NCI-H1092 treated with DMSO at 0.1 percent for 48 hours (cell line): ENCODE measurements around the gene TRIM41.
"Not testable (repeated sequence)": the region's sequence is repeated elsewhere in the genome, so short reads cannot be mapped to it uniquely, and the experiment has no call there.

Experiments
- DNase-seq: peaks from one replicate; lab custom pipeline; 2025; lab: John Stamatoyannopoulos, UW

TRIM41 gene

GRCh38 chr5:181210148-181210547, 12.9 kb upstream of the TRIM41 start:
- not testable (repeated sequence) for DNase-seq

GRCh38 chr5:181210698-181211097, 12.4 kb upstream of the TRIM41 start:
- not testable (repeated sequence) for DNase-seq

GRCh38 chr5:181211208-181211607, 11.9 kb upstream of the TRIM41 start:
- no peak for DNase-seq

GRCh38 chr5:181212080-181212479, 11.0 kb upstream of the TRIM41 start:
- no peak for DNase-seq

GRCh38 chr5:181212934-181213333, 10.1 kb upstream of the TRIM41 start:
- no peak for DNase-seq

- not testable (repeated sequence) for DNase-seq
These were observed 8.8 kb upstream of the TRIM41 start for GRCh38 chr5:181214249-181214648.

GRCh38 chr5:181215997-181216989, 6.8 kb upstream of the TRIM41 start:
- DNase-seq = no peak

GRCh38 chr5:181217111-181217802, 5.8 kb upstream of the TRIM41 start:
- no peak for DNase-seq

GRCh38 chr5:181217803-181218062, 5.3 kb upstream of the TRIM41 start:
- DNase-seq = no peak

GRCh38 chr5:181218795-181219124, 4.3 kb upstream of the TRIM41 start:
- no peak for DNase-seq

- no peak for DNase-seq
These were observed 3.6 kb upstream of the TRIM41 start for GRCh38 chr5:181219262-181220177.

GRCh38 chr5:181220178-181220515, 2.9 kb upstream of the TRIM41 start:
- DNase-seq = no peak

GRCh38 chr5:181221105-181221791, 1.8 kb upstream of the TRIM41 start:
- DNase-seq = no peak

GRCh38 chr5:181221792-181222629, 1.1 kb upstream of the TRIM41 start:
- no peak for DNase-seq

- DNase-seq = no peak
These were observed 437 bp upstream of the TRIM41 start for GRCh38 chr5:181222630-181223057.

- no peak for DNase-seq
These were observed 778 bp downstream of the TRIM41 start for GRCh38 chr5:181223729-181224389.

GRCh38 chr5:181224390-181225229, 1.5 kb downstream of the TRIM41 start:
- no peak for DNase-seq

- DNase-seq = no peak
These were observed 6.9 kb downstream of the TRIM41 start for GRCh38 chr5:181229996-181230395.

- no peak for DNase-seq
These were observed 7.5 kb downstream of the TRIM41 start for GRCh38 chr5:181230551-181230950.
